Thoracic aorta (tissue), 2 donors: ENCODE measurements around the gene ATAD2B. TPM values are rescaled to one million over a fixed set of nuclear protein-coding genes. Genes with fewer than 3 reads are reported as not detected.

Source experiments
- ATAC-seq: fragments of 150-250 bp; one replicate; pipeline ENCODE4 v1.8.0; 2017; ENCODE audit warnings: low read depth; ENCODE audit not compliant: insufficient number of reproducible peaks, low FRiP score
- DNase-seq: peaks from one replicate; pipeline ENCODE4 v3.0.0-alpha.2; 2020; ENCODE audit warnings: low spot score
- H3K27ac ChIP-seq, 2 donors: fragments of 200-600 bp; sonication (generic); 1 replicate in 1 of 2; 2 replicates in 1 of 2; pipeline ENCODE4 v1.5.1; 2016; ENCODE audit warnings: mild to moderate bottlenecking in 2 of 2, moderate library complexity in 2 of 2
- H3K27me3 ChIP-seq: fragments of 200-600 bp; sonication (generic); replicated peaks from 2 replicates; pipeline ENCODE4 v1.6.0; 2016; ENCODE audit warnings: mild to moderate bottlenecking; ENCODE audit not compliant: insufficient read depth
- H3K36me3 ChIP-seq: fragments of 200-600 bp; sonication (generic); one replicate; pipeline ENCODE4 v1.5.1; 2016
- H3K4me1 ChIP-seq, 2 donors: fragments of 200-600 bp; sonication (generic); 1 replicate in 1 of 2; 2 replicates in 1 of 2; pipeline versions ENCODE4 v1.5.1 to v1.6.0; 2016; ENCODE audit warnings: low read depth in 2 of 2, mild to moderate bottlenecking in 1 of 2; ENCODE audit not compliant: control insufficient read depth in 1 of 2
- H3K4me3 ChIP-seq: fragments of 200-600 bp; sonication (generic); 2 replicates; pipeline ENCODE4 v1.5.1; 2016; ENCODE audit warnings: mild to moderate bottlenecking
- H3K9me3 ChIP-seq: fragments of 200-600 bp; sonication (generic); 2 replicates; pipeline ENCODE4 v1.5.1; 2016
- CTCF ChIP-seq: fragments of 200-600 bp; sonication (generic); IDR thresholded peaks from one replicate; pipeline ENCODE4 v1.5.1; 2019; ENCODE audit warnings: antibody characterized with exemption
- total RNA-seq, 2 donors: library from RNA; depleted of rRNA; stranded (reverse); fragments of >200 nt; gene quantifications; one replicate each; pipeline versions ENCODE4 v1.1.0 to v1.2.3, GENCODE V29; 2016

The ATAD2B gene
- total RNA-seq, 2 donors from 2014 or later, result 38.3 to 80.7 TPM

- DNase-seq, result no peak
- Histone ChIP-seq H3K4me3 (no peak overlapping the region), H3K36me3 (peaks cover 18% of the 10 kb centered on the region), H3K9me3 (no peaks in the 10 kb centered on the region), H3K27ac (no peak overlapping the region), H3K27me3 (no peaks in the 10 kb centered on the region), H3K4me1 (no peaks in the 10 kb centered on the region)
- no peak for TF ChIP-seq CTCF
- no peak for ATAC-seq
Measured at GRCh38 chr2:23867449-23867848, 59.5 kb downstream of the ATAD2B start.

GRCh38 chr2:23862716-23863426 lies 64.1 kb downstream of the ATAD2B start:
- H3K4me3 ChIP-seq, result no peak overlapping the region
- no peak for DNase-seq
- H3K36me3 ChIP-seq, result peaks cover 10% of the 10 kb centered on the region
- H3K27ac ChIP-seq, result no peak overlapping the region
- TF ChIP-seq CTCF, result no peak
- H3K4me1 ChIP-seq, result no peaks in the 10 kb centered on the region
- H3K27me3 ChIP-seq, result no peaks in the 10 kb centered on the region
- H3K9me3 ChIP-seq, result no peaks in the 10 kb centered on the region
- ATAC-seq, result no peak

DNA sequence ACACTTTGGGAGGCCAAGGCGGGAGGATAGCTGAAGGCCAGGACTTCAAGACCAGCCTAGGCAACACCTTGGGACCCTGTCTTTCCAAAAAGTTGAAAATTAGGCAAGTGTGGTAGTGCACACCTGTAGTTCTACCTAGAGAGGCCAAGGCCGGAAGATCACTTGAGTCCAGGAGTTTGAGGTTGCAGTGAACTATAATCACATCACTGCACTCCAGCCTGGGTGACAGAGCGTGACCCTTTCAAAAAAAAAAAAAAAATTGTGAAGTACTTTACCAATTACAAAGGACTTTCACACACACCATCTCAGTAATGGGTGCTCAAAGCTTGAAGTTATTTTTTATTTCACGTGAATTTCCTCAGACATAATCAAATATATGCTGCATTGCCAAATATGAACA lies 65.0 kb downstream of the ATAD2B start:
- H3K4me1 ChIP-seq, result no peaks in the 10 kb centered on the region
- H3K4me3 ChIP-seq, result no peak overlapping the region
- no peak for ATAC-seq
- TF ChIP-seq CTCF, result no peak
- no peak for DNase-seq
- H3K27me3 ChIP-seq, result no peaks in the 10 kb centered on the region
- H3K9me3 ChIP-seq, result no peaks in the 10 kb centered on the region
- no peak overlapping the region for H3K27ac ChIP-seq
- H3K36me3 ChIP-seq, result peaks cover 12% of the 10 kb centered on the region

DNA sequence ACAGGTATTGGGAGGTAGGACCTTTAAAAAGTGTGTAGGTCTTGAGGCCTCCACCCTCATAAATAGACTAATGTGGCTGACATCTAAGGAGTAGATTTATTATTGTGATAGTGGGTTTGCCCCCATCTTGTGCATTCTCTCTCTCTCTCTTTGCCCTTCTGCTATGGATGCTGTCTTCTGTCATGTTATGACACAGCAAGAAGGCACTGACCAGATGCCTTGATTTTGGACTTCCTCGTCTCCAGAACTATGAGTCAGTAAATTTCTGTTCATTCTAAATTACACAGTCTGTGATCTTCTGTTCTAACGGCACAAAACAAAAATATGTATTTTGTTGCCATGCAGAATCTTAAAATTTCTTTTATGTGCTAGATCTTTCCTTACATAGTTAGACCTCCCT lies 66.9 kb downstream of the ATAD2B start:
- H3K27ac ChIP-seq, result no peak overlapping the region
- no peak overlapping the region for H3K4me3 ChIP-seq
- no peaks in the 10 kb centered on the region for H3K27me3 ChIP-seq
- H3K4me1 ChIP-seq, result no peaks in the 10 kb centered on the region
- ATAC-seq (no peak), DNase-seq (no peak)
- no peak for TF ChIP-seq CTCF
- no peaks in the 10 kb centered on the region for H3K9me3 ChIP-seq
- H3K36me3 ChIP-seq, result peaks cover 11% of the 10 kb centered on the region

GRCh38 chr2:23859234-23859633 lies 67.7 kb downstream of the ATAD2B start:
- Histone ChIP-seq H3K27me3 (no peaks in the 10 kb centered on the region), H3K9me3 (no peaks in the 10 kb centered on the region), H3K4me3 (no peak overlapping the region), H3K4me1 (no peaks in the 10 kb centered on the region), H3K36me3 (peaks cover 11% of the 10 kb centered on the region), H3K27ac (no peak overlapping the region)
- ATAC-seq (no peak), DNase-seq (no peak)
- TF ChIP-seq CTCF, result no peak
